ENCODE data around the gene PHRF1.

PHRF1 gene

GRCh38 chr11:597166-597725 is 21.0 kb downstream of the PHRF1 start:
- H3K9me3 ChIP-seq: no peaks in the 10 kb centered on the region
- H3K27me3 ChIP-seq: no peaks in the 10 kb centered on the region
- TF ChIP-seq CTCF (IDR thresholded peaks at IDR 0.05): no peak
- no peak overlapping the region for H3K27ac ChIP-seq
- H3K4me3 ChIP-seq (ENCODE audit: low read depth in 1 of 2, low read length in 1 of 2): no peak overlapping the region
- no peaks in the 10 kb centered on the region for H3K4me1 ChIP-seq (ENCODE audit: control insufficient read depth in 1 of 2, insufficient read depth in 1 of 2, low read depth in 1 of 2, low read length in 1 of 2)
- H3K36me3 ChIP-seq: peaks cover 96% of the 10 kb centered on the region

GRCh38 chr11:598005-598680 is 21.9 kb downstream of the PHRF1 start:
- Histone ChIP-seq H3K9me3 (no peaks in the 10 kb centered on the region), H3K27me3 (no peaks in the 10 kb centered on the region), H3K4me3 (ENCODE audit: low read depth in 1 of 2, low read length in 1 of 2) (no peak overlapping the region), H3K36me3 (peaks cover 96% of the 10 kb centered on the region), H3K4me1 (ENCODE audit: control insufficient read depth in 1 of 2, insufficient read depth in 1 of 2, low read depth in 1 of 2, low read length in 1 of 2) (no peaks in the 10 kb centered on the region), H3K27ac (no peak overlapping the region)
- TF ChIP-seq CTCF (IDR thresholded peaks at IDR 0.05): no peak

GRCh38 chr11:601573-602245 is 25.4 kb downstream of the PHRF1 start:
- H3K4me3 ChIP-seq (ENCODE audit: low read depth in 1 of 2, low read length in 1 of 2): no peak overlapping the region
- no peak for TF ChIP-seq CTCF (IDR thresholded peaks at IDR 0.05)
- no peak overlapping the region for H3K27ac ChIP-seq
- H3K9me3 ChIP-seq: no peaks in the 10 kb centered on the region
- H3K36me3 ChIP-seq: peaks cover 95% of the 10 kb centered on the region
- no peaks in the 10 kb centered on the region for H3K27me3 ChIP-seq
- no peaks in the 10 kb centered on the region for H3K4me1 ChIP-seq (ENCODE audit: control insufficient read depth in 1 of 2, insufficient read depth in 1 of 2, low read depth in 1 of 2, low read length in 1 of 2)

GRCh38 chr11:603154-603553 is 26.9 kb downstream of the PHRF1 start:
- H3K27me3 ChIP-seq: no peaks in the 10 kb centered on the region
- no peak for TF ChIP-seq CTCF (IDR thresholded peaks at IDR 0.05)
- no peak overlapping the region for H3K27ac ChIP-seq
- no peak overlapping the region for H3K4me3 ChIP-seq (ENCODE audit: low read depth in 1 of 2, low read length in 1 of 2)
- H3K36me3 ChIP-seq: peaks cover 95% of the 10 kb centered on the region
- no peaks in the 10 kb centered on the region for H3K4me1 ChIP-seq (ENCODE audit: control insufficient read depth in 1 of 2, insufficient read depth in 1 of 2, low read depth in 1 of 2, low read length in 1 of 2)
- no peaks in the 10 kb centered on the region for H3K9me3 ChIP-seq

- Histone ChIP-seq H3K4me3 (ENCODE audit: low read depth in 1 of 2, low read length in 1 of 2) (no peak overlapping the region), H3K36me3 (peaks cover 98% of the 10 kb centered on the region), H3K4me1 (ENCODE audit: control insufficient read depth in 1 of 2, insufficient read depth in 1 of 2, low read depth in 1 of 2, low read length in 1 of 2) (no peaks in the 10 kb centered on the region), H3K9me3 (no peaks in the 10 kb centered on the region), H3K27me3 (no peaks in the 10 kb centered on the region), H3K27ac (no peak overlapping the region)
- TF ChIP-seq CTCF (IDR thresholded peaks at IDR 0.05): no peak
Measured at GRCh38 chr11:605286-606129, 29.2 kb downstream of the PHRF1 start.
